GM10266 (cell line): ENCODE results near the gene PKNOX2.

Experiments
- DNase-seq: peaks from one replicate; pipeline ENCODE4 v3.0.0; 2012; ENCODE audit errors: extremely low spot score
- CTCF ChIP-seq: IDR thresholded peaks from 2 replicates; pipeline ENCODE4 v1.5.1; 2012; ENCODE audit warnings: mild to moderate bottlenecking, low read depth; ENCODE audit not compliant: control insufficient read depth, insufficient read depth; ENCODE audit errors: missing control alignments

PKNOX2 gene

GRCh38 chr11:125202362-125202880, 37.9 kb downstream of the PKNOX2 start:
- DNase-seq, result no peak
- TF ChIP-seq CTCF, result no peak

GRCh38 chr11:125202977-125203376, 38.4 kb downstream of the PKNOX2 start:
- no peak for TF ChIP-seq CTCF
- no peak for DNase-seq

- no peak for DNase-seq
- no peak for TF ChIP-seq CTCF
Observed at GRCh38 chr11:125207866-125208425, 43.4 kb downstream of the PKNOX2 start.

GRCh38 chr11:125210066-125210465, 45.5 kb downstream of the PKNOX2 start:
- TF ChIP-seq CTCF, result no peak
- DNase-seq, result no peak

- TF ChIP-seq CTCF, result no peak
- DNase-seq, result no peak
Observed at GRCh38 chr11:125211191-125211947, 46.8 kb downstream of the PKNOX2 start.

GRCh38 chr11:125211948-125212340, 47.4 kb downstream of the PKNOX2 start:
- no peak for TF ChIP-seq CTCF

More at GRCh38 chr11:125211948-125212340, 47.4 kb downstream of the PKNOX2 start:
- no peak for DNase-seq
